ENCODE data around the gene LTBP2. TPM values are rescaled to one million over a fixed set of nuclear protein-coding genes. Genes with fewer than 3 reads are reported as not detected.

The LTBP2 gene
- total RNA-seq, 1 donor from 2014 or later, result 0.07 TPM

DNA sequence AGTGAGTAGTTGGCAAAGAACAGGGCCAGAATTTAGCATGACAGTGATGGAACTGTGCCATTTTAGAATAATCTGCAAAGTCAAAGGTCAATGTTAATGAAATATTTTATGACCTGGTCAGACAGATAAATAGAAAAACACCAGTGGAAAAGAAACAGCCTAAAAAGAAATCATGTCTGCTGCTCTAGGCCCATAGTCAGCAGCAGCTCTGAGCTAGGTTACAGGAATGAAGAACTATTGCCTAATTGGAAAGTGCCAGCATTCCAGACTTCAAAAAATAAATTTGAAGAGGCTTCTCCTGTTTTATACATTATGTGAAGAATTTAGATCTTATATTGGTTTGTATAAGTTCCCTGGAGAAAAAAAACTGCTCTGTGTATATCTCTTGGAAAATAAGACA lies 128.7 kb downstream of the LTBP2 start:
- Mint-ChIP-seq H3K36me3 (ENCODE audit: low read depth) (peaks cover 5% of the 10 kb centered on the region), H3K4me1 (ENCODE audit: low read depth) (no peaks in the 10 kb centered on the region), H3K4me3 (ENCODE audit: low read depth) (no peak overlapping the region), H3K27ac (no peak overlapping the region), H3K9me3 (no peaks in the 10 kb centered on the region), H3K27me3 (ENCODE audit: low read depth) (no peaks in the 10 kb centered on the region)
- DNase-seq (ENCODE audit: low spot score), result no peak
- intact Hi-C loops (cut with micrococcal nuclease), result no loop called here

DNA sequence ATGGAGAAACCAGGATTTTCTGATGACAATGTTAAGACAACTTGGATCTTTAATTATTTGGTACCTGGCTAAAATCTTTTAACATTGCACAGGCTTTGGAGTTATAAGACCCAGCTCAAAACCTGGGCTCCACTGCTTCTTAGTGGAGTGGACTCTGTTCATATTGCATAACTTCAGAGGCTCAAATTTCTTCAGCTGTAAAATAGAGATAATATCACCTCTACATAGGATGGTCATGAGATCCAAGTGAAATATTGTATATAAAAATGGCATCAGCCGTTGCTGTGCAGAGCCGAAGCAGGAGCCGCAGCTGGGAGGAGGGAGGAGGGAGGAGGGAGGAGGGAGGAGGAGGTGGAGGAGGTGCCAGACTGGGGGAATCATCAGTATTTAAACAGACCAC lies 129.5 kb downstream of the LTBP2 start:
- H3K36me3 Mint-ChIP-seq (ENCODE audit: low read depth), result peaks cover 5% of the 10 kb centered on the region
- intact Hi-C loops (cut with micrococcal nuclease), result no loop called here

DNA sequence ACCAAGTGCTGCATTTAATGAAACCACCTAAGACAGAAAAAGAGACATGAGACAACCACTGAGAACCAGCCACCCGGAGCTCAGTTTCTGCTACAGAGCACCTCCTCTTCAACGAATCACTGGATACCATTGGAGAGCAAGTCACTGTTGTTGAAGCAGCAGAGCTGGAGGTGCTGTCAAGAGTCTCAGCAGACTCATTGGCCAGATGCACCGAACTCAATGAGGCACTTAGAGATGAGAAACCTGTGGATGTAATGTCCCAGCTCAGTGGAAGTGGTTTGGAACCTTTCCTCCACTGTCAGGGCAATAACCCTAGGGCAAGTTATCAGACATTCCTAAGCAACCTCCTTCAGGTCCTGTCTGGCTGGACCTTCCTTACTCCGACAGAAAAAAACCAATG lies 132.0 kb downstream of the LTBP2 start:
- intact Hi-C loops (cut with micrococcal nuclease), result no loop called here
- Mint-ChIP-seq H3K4me3 (ENCODE audit: low read depth) (no peak overlapping the region), H3K9me3 (no peaks in the 10 kb centered on the region), H3K36me3 (ENCODE audit: low read depth) (peaks cover 5% of the 10 kb centered on the region), H3K27ac (no peak overlapping the region), H3K27me3 (ENCODE audit: low read depth) (no peaks in the 10 kb centered on the region), H3K4me1 (ENCODE audit: low read depth) (peaks cover 2% of the 10 kb centered on the region)
- no peak for DNase-seq (ENCODE audit: low spot score)

More for the DNA sequence above, 129.5 kb downstream of the LTBP2 start:
- Mint-ChIP-seq H3K27ac (no peak overlapping the region), H3K27me3 (ENCODE audit: low read depth) (no peaks in the 10 kb centered on the region), H3K4me3 (ENCODE audit: low read depth) (no peak overlapping the region), H3K9me3 (no peaks in the 10 kb centered on the region), H3K4me1 (ENCODE audit: low read depth) (no peaks in the 10 kb centered on the region)
- no peak for DNase-seq (ENCODE audit: low spot score)

DNA sequence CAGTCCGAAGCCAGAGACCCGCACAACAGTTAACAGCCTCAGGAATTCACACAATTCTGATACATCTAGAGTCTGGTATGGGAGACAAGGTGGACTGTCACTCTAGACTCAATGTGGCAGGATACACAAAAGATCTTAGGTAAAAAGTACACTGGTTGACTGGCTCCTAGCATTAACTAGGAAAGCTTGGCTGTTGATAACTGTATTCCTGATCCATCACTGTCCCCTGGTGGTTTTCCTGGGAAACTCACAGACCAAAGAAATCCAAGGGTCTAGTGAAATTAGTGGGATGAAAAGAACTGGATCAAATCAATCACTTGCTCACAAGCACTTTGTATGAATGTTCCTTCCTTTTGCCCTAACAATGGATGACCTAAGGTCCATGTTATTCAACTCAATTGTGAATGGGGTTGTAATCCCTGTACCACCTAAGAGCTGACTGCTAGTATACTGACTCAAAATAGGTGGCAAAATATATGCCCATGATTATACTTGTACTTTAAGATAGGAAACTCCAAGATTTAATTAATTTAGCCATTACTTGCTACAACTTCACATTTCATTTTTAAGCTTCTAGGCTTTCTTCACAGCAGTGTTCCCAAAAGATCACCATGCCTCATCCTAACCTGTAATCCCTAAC lies 132.9 kb downstream of the LTBP2 start:
- H3K9me3 Mint-ChIP-seq, result no peaks in the 10 kb centered on the region
- intact Hi-C loops (cut with micrococcal nuclease), result no loop called here
- H3K27ac Mint-ChIP-seq, result no peak overlapping the region
- DNase-seq (ENCODE audit: low spot score), result no peak
- peaks cover 2% of the 10 kb centered on the region for H3K4me1 Mint-ChIP-seq (ENCODE audit: low read depth)
- H3K27me3 Mint-ChIP-seq (ENCODE audit: low read depth), result no peaks in the 10 kb centered on the region
- H3K4me3 Mint-ChIP-seq (ENCODE audit: low read depth), result no peak overlapping the region
- H3K36me3 Mint-ChIP-seq (ENCODE audit: low read depth), result peaks cover 5% of the 10 kb centered on the region

DNA sequence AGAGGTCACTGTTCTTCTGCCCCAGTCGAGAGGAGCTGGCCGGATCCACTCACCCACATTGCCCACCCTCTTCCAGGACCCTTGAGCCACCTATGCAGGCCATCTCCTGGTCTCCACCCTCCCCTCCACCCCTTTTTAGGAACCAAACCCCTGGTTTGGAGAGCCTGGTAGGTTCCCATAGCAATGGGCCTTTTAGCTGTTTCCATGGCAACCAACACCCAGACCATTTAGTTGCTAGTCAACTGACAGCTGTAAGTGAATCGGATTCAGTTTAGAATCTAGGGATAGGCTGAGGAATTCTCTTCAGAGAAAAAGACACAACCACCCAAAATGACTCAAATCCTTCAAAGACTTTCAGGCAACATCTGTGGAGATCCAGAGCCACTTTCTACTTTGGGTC lies 135.4 kb downstream of the LTBP2 start:
- DNase-seq (ENCODE audit: low spot score), result no peak
- no peaks in the 10 kb centered on the region for H3K36me3 Mint-ChIP-seq (ENCODE audit: low read depth)
- no peak overlapping the region for H3K27ac Mint-ChIP-seq
- H3K27me3 Mint-ChIP-seq (ENCODE audit: low read depth), result no peaks in the 10 kb centered on the region
- intact Hi-C loops (cut with micrococcal nuclease), result no loop called here
- no peak overlapping the region for H3K4me3 Mint-ChIP-seq (ENCODE audit: low read depth)
- peaks cover 2% of the 10 kb centered on the region for H3K4me1 Mint-ChIP-seq (ENCODE audit: low read depth)
- H3K9me3 Mint-ChIP-seq, result no peaks in the 10 kb centered on the region

DNA sequence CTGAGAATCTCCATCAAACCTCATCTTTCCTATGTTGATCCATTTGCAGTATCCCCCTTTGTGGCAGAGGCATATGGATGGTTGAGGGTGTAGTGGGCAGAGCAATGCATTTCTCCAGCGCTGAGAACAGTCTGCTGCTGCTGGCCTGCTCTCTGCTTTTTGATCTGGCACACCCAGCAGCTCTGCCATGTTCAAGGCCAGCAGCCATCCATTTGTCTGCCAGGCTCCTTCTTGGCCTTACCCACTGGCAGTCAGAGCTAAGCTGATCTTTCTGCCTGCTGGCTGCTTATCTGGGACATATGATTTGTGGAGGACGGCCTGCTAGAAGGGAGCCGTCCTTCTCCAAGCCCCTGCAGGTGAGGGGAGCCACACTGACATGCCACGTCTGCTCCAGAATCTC lies 135.9 kb downstream of the LTBP2 start:
- H3K27me3 Mint-ChIP-seq (ENCODE audit: low read depth), result no peaks in the 10 kb centered on the region
- H3K27ac Mint-ChIP-seq, result no peak overlapping the region
- H3K36me3 Mint-ChIP-seq (ENCODE audit: low read depth), result no peaks in the 10 kb centered on the region
- intact Hi-C loops (cut with micrococcal nuclease), result no loop called here
- no peak for DNase-seq (ENCODE audit: low spot score)
- no peak overlapping the region for H3K4me3 Mint-ChIP-seq (ENCODE audit: low read depth)
- H3K9me3 Mint-ChIP-seq, result no peaks in the 10 kb centered on the region
- H3K4me1 Mint-ChIP-seq (ENCODE audit: low read depth), result peaks cover 2% of the 10 kb centered on the region

DNA sequence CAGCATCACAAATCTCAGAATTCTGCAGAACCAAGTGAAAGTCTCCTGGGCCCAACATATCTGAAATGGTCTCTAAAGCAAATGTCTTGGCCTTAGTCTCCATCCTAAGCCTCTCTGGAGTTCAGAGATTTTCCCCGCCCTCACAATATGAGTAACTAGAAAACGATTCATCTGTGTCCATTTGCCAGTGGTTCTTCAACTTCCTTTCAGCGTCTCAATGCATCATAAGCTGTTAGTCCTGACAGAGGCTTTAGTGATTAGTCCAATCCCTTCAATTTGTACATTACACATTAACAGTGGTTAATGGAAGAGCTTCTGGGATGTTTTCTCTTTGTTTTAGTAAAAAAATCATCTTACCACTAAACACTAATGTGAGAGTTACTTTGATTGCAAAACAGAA lies 136.4 kb downstream of the LTBP2 start:
- Mint-ChIP-seq H3K4me3 (ENCODE audit: low read depth) (no peak overlapping the region), H3K9me3 (no peaks in the 10 kb centered on the region), H3K27me3 (ENCODE audit: low read depth) (no peaks in the 10 kb centered on the region), H3K4me1 (ENCODE audit: low read depth) (peaks cover 2% of the 10 kb centered on the region), H3K27ac (no peak overlapping the region), H3K36me3 (ENCODE audit: low read depth) (no peaks in the 10 kb centered on the region)
- DNase-seq (ENCODE audit: low spot score), result no peak
- intact Hi-C loops (cut with micrococcal nuclease), result no loop called here

DNA sequence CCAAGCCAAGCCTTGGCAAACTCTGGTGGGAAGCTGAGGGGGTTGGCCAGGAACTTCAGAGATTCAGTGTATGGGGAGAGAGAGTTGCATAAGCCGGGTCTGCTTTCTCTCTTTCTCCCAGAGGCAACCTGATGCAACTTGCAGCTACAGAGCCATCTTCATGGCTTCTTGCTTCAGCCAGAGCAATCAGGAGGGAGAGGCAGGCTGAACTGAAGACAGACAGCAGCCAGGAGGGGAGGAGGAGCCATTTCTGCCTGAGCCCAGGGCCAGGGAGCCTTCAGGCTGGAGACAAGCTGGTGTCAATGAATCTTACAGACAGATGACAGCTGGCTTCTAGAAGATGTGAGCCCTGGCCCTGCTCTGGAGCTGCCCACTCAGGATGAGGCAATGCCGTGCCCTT lies 137.7 kb downstream of the LTBP2 start:
- intact Hi-C loops (cut with micrococcal nuclease), result no loop called here
- H3K4me1 Mint-ChIP-seq (ENCODE audit: low read depth), result peaks cover 2% of the 10 kb centered on the region
- no peaks in the 10 kb centered on the region for H3K36me3 Mint-ChIP-seq (ENCODE audit: low read depth)
- no peak overlapping the region for H3K27ac Mint-ChIP-seq
- H3K27me3 Mint-ChIP-seq (ENCODE audit: low read depth), result no peaks in the 10 kb centered on the region
- H3K4me3 Mint-ChIP-seq (ENCODE audit: low read depth), result no peak overlapping the region
- no peak for DNase-seq (ENCODE audit: low spot score)
- H3K9me3 Mint-ChIP-seq, result no peaks in the 10 kb centered on the region

DNA sequence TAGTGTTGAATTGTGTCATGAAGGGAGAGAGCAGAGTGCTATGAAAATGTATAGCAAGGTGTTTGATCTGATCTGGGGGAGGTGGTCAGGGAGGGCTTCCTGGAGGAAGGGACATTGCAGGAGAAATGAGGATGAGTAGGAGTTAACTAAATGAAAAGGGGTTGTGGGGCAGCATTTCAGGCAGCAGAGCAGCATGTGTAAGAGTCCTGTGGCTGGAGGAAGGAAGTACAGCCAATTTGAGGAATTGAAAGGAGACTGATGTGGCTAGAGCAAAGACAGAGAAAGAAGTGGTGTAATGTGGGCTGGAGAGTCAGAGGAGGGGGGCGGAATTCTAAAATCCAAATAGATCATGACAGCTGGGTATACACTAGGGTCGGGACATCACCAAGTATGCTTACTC lies 139.4 kb downstream of the LTBP2 start:
- Mint-ChIP-seq H3K9me3 (no peaks in the 10 kb centered on the region), H3K27ac (no peak overlapping the region), H3K4me1 (ENCODE audit: low read depth) (peaks cover 2% of the 10 kb centered on the region), H3K36me3 (ENCODE audit: low read depth) (no peaks in the 10 kb centered on the region), H3K4me3 (ENCODE audit: low read depth) (no peak overlapping the region), H3K27me3 (ENCODE audit: low read depth) (no peaks in the 10 kb centered on the region)
- no peak for DNase-seq (ENCODE audit: low spot score)
- intact Hi-C loops (cut with micrococcal nuclease), result no loop called here

DNA sequence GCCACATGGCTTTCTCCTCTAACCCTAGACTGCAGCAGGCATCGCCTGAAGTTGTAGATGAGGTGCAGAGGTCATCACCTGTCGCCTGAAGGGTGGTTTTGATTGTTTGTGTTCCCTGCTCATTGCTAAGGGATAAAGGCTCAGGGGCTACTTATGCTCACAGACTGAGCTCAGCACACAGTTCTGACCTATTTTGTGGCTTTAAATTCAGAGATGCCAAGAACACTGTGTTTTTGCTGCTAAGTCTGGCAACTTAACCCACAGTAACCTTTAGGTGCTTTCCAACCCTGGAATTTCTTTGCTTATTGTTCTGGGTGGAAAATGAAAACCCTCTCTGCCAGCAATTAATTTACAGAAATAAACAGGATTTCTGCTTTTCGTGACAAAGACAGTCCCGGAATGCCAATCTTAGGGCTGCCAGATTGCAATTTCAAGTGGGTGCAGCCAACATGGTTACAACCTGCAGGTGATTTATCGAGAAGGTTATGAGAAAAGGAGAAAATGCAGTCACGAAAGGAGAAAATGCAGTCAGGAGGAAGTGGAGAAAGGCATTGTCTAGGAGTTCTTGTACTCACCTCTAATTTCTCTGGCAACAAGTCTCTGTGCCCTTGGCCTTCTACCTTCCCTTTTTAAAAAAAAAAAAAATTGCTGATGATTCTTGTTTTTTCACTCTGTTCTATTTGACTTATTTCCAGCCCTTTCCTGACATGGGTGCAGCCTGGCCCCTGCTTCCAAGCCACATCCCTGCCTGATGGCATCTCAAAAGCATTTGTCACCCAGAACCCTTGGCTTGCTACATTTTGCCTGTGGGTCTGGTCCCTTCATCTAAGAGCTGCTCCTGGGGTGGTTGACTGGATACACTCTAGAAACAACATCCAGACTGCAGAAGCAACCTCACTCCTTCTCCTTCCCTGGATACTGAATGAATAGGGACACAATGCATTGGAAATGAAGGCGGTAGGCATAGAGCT lies 142.2 kb downstream of the LTBP2 start:
- Mint-ChIP-seq H3K4me3 (ENCODE audit: low read depth) (no peak overlapping the region), H3K27ac (no peak overlapping the region), H3K4me1 (ENCODE audit: low read depth) (no peaks in the 10 kb centered on the region), H3K9me3 (no peaks in the 10 kb centered on the region), H3K27me3 (ENCODE audit: low read depth) (no peaks in the 10 kb centered on the region), H3K36me3 (ENCODE audit: low read depth) (no peaks in the 10 kb centered on the region)
- no peak for DNase-seq (ENCODE audit: low spot score)
- intact Hi-C loops (cut with micrococcal nuclease), result no loop called here

DNA sequence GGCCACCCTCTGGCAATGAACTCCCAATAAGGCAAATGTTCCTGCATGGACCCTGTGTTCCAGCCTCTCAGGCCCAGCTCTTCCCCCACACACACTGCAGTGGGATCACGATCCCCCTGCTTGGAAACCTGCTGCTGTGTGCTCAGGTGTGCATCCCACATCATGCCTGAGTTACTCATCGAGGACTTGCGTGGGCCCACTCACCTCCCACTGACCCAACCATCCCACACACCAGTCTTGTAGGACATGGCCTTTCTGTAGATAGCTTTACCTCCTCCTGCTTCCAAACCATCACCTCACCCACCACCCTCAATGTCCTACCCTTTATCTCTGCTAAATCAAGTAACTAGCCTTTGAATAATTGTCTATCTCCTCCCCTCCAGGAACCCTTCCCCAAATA lies 143.5 kb downstream of the LTBP2 start:
- Mint-ChIP-seq H3K27ac (no peak overlapping the region), H3K9me3 (no peaks in the 10 kb centered on the region), H3K27me3 (ENCODE audit: low read depth) (no peaks in the 10 kb centered on the region), H3K4me3 (ENCODE audit: low read depth) (no peak overlapping the region), H3K4me1 (ENCODE audit: low read depth) (no peaks in the 10 kb centered on the region), H3K36me3 (ENCODE audit: low read depth) (no peaks in the 10 kb centered on the region)
- DNase-seq (ENCODE audit: low spot score), result no peak
- intact Hi-C loops (cut with micrococcal nuclease), result no loop called here

DNA sequence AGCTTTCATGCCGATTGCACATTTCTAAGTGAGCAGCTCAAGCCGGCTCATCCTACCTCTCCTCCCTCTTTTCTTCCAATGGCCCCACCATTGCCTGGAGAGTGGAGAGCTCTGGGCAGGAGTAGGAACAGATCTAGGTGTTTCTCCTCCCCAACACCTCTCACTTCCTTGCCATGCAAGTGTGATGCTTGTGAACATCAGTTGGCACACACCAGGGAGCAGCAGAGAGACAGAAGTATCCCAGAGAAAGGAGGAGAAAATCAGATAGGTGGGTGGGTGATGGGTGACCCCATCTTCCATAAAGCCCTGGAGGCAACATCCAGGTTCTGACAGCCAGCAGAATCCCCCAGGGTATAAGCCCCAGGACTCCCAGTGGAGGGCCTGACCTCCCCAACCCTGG lies 146.7 kb downstream of the LTBP2 start:
- no peak overlapping the region for H3K4me3 Mint-ChIP-seq (ENCODE audit: low read depth)
- H3K4me1 Mint-ChIP-seq (ENCODE audit: low read depth), result no peaks in the 10 kb centered on the region
- no peak overlapping the region for H3K27ac Mint-ChIP-seq
- no peaks in the 10 kb centered on the region for H3K36me3 Mint-ChIP-seq (ENCODE audit: low read depth)
- intact Hi-C loops (cut with micrococcal nuclease), result no loop called here
- H3K9me3 Mint-ChIP-seq, result no peaks in the 10 kb centered on the region
- peaks cover 4% of the 10 kb centered on the region for H3K27me3 Mint-ChIP-seq (ENCODE audit: low read depth)
- no peak for DNase-seq (ENCODE audit: low spot score)

DNA sequence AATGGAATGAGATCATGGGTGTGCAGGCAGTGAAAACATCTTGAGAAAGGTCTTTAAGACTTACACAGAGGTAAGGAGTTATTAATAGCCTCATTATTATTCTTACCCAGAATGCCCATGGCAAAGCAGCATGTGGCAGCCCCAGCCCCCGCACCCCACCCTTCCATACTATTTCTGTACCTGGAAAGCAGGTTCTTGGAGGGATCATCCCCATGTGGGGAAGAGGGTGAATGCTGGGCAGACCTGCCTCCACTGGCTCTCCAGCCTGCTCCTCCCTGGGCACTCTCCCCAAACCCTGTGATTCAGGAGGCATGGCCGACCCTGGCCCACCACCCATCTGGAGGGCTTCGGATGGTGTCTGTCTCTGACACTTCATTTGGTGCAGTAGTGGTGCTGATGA lies 147.3 kb downstream of the LTBP2 start:
- no peaks in the 10 kb centered on the region for H3K9me3 Mint-ChIP-seq
- intact Hi-C loops (cut with micrococcal nuclease), result no loop called here
- H3K27ac Mint-ChIP-seq, result no peak overlapping the region
- no peaks in the 10 kb centered on the region for H3K4me1 Mint-ChIP-seq (ENCODE audit: low read depth)
- H3K27me3 Mint-ChIP-seq (ENCODE audit: low read depth), result peaks cover 4% of the 10 kb centered on the region
- H3K4me3 Mint-ChIP-seq (ENCODE audit: low read depth), result no peak overlapping the region
- no peaks in the 10 kb centered on the region for H3K36me3 Mint-ChIP-seq (ENCODE audit: low read depth)
- no peak for DNase-seq (ENCODE audit: low spot score)
